OCI-M2 (cell line): ENCODE results near the gene EGLN1.

Experiments
- DNase-seq: peaks from one replicate; lab custom pipeline; 2025; ENCODE audit not compliant: unreplicated experiment; lab: John Stamatoyannopoulos, UW

Gene EGLN1

DNA sequence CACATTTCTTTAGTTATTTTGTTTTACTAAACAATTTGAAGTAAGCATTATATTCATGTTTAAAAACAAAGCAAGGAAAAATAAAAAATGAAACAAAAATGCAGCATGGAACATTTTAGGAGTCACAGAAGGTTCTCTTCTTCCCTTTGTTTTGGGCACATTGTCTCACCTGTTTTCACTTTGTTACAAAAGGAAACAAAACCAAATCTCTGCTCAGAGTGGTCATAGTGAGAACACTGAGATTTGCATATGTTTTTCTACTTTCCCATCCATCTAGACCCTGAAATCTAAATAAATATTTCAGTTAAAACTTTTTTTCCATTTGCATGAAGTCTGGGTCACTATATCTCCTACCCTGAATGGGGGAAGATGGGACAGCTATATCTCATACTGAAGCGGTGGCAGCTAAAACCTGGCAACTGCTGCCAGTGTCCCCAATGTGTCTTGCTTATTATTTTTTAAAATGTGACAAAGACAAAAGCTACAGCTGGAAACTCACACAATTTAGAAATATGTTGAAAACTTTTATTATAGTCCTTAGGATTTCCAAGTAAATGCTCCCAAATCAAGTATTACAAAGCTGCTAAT lies 87.9 kb downstream of the EGLN1 start:
- DNase-seq = no peak

DNA sequence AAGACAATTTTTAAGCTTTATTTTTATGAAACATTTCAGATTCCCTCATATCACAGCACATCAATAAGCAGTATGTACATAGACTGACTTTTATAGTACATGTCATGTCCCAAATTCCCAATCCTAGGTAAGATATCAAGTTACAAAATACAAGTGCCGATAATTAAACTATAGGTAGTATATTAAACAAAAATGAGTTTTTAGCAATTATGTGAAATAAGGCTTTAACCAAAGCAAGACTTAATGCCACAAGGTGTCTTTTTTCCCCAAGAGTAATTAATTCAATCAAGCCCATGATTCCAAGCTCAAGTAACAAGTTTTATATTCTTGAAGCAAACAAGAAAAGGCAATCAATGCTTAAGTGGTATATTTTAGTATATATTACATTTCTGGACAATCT lies 89.3 kb downstream of the EGLN1 start:
- no peak for DNase-seq

DNA sequence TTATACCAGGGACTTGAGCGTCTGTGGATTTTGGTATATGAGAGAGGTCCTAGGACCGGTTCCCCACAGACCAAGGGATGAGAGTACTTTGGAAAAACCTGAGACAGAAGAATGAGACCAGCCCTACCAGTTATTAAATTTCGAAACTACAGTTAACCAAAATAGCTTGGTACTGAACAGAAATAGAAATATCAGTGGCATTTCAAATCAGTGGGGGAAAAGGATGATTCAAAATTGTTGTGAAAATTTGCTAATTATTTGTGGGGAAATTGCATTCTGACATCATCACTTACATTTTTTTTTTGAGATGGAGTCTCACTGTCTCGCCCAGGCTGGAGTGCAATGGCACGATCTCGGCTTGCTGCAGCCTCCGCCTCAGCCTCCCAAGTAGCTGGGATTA lies 92.6 kb downstream of the EGLN1 start:
- no peak for DNase-seq

DNA sequence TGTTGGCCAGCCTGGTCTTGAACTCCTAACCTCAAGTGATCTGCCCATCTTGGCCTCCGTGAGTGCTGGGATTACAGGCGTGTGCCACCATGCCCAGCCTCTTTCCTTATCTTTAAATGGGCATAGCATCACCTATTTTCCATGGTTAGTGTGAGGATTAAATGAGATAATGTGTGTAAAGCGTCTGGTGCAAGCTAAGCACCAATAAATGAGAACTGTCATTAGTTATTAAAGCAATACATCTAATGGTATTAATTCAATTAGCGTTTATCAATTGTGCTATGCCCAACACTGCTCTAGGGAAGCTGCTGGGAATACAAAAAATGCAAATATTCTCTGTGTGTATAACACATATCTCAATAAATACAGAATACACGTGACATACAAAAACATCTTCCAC lies 94.5 kb downstream of the EGLN1 start:
- DNase-seq = no peak

DNA sequence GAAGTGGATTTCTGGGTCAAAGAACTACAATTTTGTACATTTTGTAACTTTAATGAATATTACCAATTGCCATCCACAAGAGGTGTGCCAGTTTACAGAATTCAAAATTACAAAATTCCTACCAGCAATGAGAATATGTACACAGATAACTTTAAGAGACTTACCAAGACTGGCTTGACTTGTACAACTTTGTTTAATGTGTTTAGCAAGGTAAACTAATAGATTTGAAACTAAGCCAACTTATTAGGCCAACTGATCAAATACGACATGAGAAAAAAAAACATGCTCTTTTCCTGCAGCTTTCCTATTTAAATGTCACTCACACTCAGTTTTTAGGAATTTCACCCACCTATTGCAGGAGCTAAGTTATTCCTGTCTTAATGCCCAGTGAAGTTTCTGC lies 95.8 kb downstream of the EGLN1 start:
- DNase-seq = no peak

DNA sequence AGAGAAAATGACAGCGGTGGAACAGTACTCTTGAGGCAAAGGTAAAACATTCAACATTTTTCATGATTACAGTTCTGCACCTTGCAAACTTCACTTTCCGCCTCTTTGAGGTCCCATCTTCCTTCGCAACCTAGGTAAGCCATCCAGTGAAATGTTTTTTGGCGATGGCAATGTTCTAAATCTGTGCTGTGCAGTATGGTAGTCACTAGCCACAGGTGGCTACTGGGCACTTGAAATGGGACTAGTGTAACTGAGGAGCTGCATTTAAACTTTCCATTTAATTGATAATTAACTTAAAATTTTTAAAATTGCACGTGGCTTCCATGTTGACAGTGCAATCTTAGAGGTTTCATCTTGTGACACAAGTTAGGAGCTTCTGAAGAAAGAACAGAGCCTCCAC lies 97.4 kb downstream of the EGLN1 start:
- no peak for DNase-seq

DNA sequence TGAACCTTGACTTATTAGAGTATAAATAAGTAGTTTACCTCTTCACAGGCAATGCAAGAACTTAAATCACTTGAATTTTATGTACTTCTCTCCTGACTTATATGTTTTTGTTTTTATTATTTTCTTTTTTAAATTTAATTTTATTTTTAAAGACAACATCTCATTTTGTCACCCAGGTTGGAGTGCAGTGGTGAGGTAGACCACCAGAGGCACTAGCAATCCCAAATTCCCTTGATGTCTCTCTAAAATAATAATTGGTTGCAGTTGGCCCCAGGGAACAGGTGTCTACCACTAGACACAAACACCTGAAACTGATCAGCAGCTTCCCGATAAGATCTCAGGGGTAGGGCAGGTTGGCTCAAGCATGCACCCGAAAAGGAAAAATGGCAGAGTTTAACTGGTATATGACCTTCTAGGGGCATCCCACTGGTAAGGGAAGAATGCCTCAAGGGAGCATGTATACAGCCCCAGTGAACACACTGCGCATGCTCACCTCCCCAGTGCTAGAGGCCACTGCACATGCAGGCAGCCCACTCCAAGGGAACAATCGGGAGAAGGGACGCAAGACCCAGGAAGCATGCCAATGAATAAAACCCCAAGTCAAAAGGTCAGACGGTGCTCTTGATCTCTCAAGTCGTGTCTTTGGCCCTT lies 99.1 kb downstream of the EGLN1 start:
- DNase-seq = no peak

DNA sequence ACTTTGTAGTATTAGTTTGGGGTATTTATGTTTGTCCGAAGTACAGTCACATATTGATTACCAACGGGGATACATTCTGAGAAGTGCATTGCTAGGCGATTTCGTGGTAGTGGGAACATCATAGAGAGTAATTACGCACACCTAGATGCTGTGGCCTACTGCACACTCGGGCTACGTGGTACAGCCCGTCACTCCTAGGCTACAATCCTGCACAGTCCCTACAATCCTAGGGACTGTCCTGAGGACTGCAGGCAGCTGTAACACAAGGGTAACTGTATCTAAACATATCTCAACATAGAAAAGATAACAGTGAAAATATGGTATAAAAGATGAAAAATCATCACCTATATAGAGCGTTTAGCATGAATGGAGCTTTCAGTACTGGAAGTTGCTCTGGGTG lies 103.0 kb downstream of the EGLN1 start:
- DNase-seq = no peak

DNA sequence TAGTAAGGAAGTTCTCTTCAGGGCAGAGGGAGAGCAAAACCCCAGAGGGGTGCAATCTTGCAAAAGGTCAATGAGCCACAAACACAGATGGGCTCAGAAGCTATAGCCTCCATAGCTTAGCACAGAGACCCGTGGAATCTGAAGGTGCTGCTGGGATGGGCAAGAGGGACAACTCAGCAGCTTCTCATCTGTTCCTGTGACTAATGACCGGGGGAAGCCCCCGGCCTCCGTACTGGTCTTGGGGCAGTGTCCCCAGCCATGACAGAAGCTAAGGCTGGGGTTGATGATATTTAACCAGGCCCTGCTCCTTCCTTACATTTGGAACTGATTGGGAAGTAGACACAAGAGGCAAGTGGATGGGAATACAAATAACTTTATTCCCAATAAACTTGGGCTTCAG lies 103.5 kb downstream of the EGLN1 start:
- no peak for DNase-seq

DNA sequence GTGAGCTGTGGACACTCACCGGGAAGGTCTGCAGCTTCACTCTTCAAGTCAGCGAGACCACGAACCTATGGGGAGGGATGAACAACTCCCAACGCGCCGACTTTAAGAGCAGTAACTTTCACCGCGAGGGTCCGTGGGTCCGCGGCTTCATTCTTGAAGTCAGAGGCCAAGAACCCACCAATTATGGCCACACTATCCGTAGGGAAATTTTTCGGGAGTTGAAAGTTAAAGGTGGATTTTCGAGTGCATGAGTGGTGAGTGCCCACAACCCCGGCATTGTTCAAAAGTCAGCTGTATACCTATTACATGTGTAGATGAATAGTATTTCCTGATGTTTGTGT lies 104.1 kb downstream of the EGLN1 start:
- DNase-seq = no peak

DNA sequence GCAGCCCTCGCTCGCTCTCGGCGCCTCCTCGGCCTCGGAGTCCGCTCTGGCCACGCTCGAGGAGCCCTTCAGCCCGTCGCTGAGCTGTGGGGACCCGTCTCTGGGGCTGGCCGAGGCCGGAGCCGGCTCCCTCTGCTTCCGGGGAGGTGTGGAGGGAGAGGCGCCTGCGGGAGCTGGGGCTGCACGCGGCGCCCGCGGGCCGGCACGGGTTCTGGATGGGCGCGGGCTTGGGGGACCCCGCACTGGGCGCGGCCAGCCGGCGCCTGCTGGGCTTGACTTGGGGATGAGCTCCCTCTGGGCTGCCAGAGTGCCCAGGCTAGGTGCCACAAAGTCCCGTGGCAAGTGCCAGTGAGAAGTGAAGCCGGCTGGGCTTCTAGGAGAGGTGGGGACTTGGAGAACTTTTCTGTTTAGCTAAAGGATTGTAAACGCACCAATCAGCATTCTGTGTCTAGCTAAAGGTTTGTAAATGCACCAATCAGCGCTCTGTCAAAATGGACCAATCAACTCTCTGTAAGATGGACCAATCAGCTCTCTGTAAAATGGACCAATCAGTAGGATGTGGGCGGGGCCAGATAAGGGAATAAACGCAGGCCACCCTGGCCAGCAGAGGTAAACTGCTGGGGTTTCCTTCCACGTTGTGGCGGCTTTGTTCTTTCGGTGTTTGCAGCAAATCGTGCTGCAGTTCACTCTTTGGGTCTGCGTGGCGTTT lies 104.6 kb downstream of the EGLN1 start:
- no peak for DNase-seq

DNA sequence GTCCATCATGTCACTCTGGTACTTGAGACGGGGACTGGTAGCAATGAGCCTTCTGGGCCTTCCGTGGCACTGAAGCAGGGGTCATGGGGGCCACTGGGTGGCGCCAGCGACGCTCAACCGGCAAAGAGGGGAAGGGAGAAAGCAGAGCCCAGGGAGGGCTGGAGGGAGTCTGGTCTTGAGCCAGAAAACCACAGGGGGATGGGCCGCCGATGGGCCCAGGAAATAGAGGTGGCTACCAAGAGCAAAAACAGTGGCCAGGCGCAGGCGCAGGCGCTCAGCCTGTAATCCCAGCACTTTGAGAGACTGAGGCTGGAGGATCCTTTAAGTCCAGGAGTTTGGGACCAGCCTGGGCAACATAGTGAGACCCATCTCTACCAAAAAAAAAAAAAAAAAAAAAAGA lies 106.2 kb downstream of the EGLN1 start:
- DNase-seq = no peak
